HG02938 (cell line): ENCODE data around the gene TAS1R1.
"Not testable (repeated sequence)": the region's sequence is repeated elsewhere in the genome, so short reads cannot be mapped to it uniquely, and the experiment has no call there.

Experiments
- ATAC-seq: cut with Tn5 transposase; IDR thresholded peaks from one replicate; pipeline ENCODE4 v1.9.1; 2021; ENCODE audit warnings: mild to moderate bottlenecking, moderate library complexity; ENCODE audit not compliant: unreplicated experiment

Gene TAS1R1

GRCh38 chr1:6519935-6520671 is 35.0 kb upstream of the TAS1R1 start:
- no peak for ATAC-seq

- no peak for ATAC-seq
These were observed 33.6 kb upstream of the TAS1R1 start for GRCh38 chr1:6521536-6521935.

DNA sequence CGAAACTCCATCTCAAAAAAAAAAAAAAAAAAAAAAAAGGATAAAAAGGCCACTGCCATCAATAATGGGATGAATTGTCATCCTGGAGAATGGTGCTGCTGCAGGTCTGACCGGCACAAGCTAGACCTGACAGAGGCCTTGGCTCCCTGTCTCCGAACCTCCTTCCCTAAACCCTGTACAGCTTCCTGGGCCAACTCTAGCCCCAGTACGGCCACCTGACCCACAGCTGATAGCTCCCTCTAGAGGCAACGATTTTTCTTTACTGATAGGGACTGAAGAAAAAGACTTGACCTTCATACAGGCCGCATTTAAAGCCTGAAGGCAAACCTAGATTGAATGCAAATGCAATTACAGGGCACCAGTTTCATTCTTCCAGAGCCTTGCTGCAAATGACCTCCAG is 31.5 kb upstream of the TAS1R1 start:
- ATAC-seq, result no peak

- no peak for ATAC-seq
These were observed 28.8 kb upstream of the TAS1R1 start for GRCh38 chr1:6526316-6526715.

DNA sequence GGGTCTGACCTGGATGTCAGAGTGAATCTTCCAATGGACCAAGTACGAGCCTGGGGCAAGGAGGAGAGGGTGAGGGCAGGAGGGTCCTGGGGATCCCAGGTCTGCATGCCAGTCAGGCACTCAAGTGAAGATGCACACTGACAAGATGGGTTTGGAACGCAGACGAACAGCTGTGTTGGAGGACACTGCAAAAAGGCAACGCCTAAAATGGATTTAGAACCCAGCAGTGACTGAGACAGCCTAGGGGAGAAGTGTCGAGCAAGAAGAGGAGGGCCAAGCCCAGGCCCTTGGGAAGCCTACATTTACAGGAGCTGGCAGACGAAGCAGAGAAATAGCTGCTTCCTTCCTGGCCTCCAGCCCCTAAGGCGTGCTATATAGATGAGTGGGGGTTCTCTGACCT is 26.6 kb upstream of the TAS1R1 start:
- no peak for ATAC-seq

GRCh38 chr1:6530504-6531160 is 24.5 kb upstream of the TAS1R1 start:
- no peak for ATAC-seq

DNA sequence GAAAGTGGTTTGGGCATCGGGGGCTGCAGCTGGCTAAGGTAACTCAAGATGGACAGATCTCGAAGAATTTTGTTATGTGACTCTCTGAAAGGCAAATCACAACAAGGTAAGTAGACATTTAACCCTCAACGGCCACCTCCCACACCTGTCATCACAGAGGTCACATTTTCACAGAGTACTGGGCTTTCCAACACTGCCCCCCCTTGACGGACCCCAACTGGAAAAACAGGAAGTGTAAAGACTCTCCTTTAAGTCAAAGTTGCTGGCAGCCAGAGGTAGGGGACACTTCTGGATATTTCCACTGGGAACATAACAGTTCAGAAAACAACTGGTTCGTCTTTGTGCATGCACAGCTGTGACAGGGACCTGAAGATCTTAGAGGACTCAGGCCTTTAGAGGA is 23.1 kb upstream of the TAS1R1 start:
- ATAC-seq, result no peak

- ATAC-seq, result no peak
These were observed 20.8 kb upstream of the TAS1R1 start for GRCh38 chr1:6534248-6534822.

GRCh38 chr1:6535214-6535613 is 19.9 kb upstream of the TAS1R1 start:
- no peak for ATAC-seq

- ATAC-seq, result no peak
These were observed 18.8 kb upstream of the TAS1R1 start for GRCh38 chr1:6536291-6536690.

- no peak for ATAC-seq
These were observed 16.2 kb upstream of the TAS1R1 start for GRCh38 chr1:6538956-6539355.

- no peak for ATAC-seq
These were observed 10.3 kb upstream of the TAS1R1 start for GRCh38 chr1:6544831-6545230.

DNA sequence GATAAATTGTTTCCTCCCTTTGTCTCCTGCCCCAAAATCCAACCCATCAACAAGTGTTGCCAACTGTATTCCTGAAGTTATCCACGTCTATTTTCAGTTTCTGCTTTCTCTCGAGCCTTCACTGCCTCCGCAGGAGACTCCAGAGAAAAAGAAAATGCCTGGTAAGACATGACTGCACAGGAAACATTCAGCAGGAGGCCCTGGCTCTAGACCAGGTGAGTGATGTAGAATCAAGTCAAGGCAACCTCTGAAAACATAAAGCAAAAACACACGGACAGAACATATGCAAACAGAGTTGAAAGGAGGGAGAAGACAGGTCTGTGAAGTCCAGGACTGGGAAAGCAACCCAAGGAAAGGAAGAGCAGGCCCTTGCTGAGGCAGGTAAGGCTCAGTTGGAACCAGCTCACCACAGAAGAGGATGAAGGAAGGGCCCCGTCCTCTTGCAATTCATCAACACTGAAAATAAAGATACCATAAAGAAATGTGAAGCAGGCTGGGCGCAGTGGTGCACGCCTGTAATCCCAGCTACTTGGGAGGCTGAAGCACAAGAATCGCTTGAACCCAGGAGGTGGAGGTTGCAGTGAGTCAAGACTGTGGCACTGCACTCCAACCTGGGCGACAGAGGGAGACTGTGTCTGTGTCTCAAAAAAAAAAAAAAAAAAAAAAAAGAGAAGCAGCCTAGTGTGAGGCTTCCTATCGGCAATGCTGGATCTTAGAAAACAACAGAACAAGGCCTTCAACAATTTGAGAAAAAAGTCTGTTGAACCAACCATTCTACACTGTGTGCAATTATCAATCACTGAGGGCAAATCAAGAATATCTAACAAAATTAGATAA is 9.6 kb upstream of the TAS1R1 start:
- ATAC-seq, result no peak

- ATAC-seq, result no peak
These were observed 8.8 kb upstream of the TAS1R1 start for GRCh38 chr1:6546326-6546725.

DNA sequence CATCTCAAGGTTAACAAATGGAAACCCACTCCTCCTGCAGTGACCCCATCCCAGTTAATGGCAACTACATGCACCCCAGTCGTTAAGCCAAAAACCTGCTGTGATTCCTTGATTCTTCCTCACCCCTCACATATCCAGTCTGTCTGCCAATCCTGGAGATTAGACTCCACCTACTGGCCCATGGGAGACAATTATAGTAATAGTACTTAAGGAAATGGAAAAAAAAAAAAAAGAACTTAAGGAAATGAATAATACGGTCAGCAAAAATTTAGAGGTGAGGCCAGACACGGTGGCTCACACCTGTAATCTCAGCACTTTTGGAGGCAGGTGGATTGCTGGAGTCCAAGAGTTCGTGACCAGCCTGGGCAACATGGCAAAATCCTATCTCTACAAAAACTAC is 7.8 kb upstream of the TAS1R1 start:
- ATAC-seq, result no peak

DNA sequence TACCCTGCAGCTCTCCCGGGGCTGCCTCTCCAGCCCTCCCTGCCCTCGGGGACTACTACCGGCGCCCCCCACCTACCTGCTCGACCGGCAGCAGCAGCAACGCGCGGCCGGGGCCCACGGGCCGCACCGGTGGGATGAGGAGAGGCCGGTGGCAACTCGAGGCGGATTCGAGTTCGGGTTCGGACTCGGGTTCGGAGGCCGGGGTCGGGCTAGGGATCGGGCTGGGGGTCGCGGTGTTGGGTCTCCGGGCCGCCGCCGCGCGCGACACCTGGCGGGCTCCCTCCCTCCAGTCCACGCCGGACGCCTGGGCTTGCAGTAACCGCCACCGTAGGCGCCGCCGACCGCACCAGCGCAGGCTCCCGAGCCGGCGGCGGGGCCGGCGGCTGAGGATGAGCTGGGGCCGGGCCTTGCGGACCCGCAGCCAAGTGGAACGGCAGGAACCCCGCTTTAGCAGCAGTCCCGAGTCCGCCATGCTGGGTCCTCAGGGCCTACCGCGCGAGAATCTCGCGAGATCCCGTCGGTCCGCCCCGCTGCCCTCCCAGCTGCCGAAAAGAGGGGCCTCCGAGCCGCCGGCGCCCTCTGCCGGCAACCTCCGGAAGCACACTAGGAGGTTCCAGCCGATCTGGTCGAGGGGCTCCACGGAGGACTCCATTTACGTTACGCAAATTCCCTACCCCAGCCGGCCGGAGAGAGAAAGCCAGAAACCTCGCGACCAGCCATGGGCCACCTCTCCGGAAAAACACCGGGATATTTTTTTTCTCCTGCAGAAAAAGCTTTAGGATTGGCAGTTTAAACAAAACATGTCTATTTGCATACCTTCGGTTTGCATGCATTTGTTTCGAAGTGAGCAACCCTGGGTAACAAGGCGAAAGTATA is 838 bp upstream of the TAS1R1 start, which contains the start of gene NOL9:
Gene NOL9, minus strand, starts transcription at position 483 of the 876 bp plus-strand sequence. Its CDS starts 11 bp downstream, at position 472.
- peak; percentile 91 for ATAC-seq

DNA sequence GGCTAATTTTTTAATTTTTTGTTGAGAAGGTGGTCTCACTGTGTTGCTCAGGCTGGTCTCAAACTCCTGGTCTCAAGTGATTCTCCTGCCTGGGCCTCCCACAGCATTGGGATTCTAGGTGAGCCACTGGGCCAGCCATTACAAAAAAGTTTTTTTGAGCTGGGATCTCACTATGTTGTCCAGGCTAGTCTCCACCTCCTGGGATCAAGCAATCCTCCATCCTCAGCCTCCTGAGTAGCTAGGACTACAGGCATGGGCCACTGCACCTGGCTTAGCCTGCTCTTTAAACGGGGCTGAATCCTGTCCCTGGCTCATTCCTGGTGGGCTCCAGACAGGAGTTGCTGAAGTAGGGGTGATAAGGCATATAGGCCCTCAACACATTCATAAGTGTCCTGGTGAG is 2.5 kb downstream of the TAS1R1 start:
- ATAC-seq, result no peak

DNA sequence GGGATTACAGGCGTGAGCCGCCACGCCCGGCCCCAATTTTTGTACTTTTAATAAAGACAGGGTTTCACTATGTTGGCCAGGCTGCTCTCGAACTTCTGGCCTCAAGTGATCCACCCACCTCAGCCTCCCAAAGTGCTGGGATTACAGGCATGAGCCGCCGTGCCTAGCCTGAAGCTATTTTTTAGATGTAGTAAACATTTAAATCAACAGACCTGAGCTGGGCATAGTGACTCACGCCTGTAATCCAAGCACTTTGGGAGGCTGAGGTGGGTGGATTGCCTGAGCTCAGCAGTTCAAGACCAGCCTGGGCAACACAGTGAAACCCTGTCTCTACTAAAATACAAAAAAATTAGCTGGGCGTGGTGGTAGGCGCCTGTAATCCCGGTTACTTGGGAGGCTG is 4.1 kb downstream of the TAS1R1 start:
- not testable (repeated sequence) for ATAC-seq

DNA sequence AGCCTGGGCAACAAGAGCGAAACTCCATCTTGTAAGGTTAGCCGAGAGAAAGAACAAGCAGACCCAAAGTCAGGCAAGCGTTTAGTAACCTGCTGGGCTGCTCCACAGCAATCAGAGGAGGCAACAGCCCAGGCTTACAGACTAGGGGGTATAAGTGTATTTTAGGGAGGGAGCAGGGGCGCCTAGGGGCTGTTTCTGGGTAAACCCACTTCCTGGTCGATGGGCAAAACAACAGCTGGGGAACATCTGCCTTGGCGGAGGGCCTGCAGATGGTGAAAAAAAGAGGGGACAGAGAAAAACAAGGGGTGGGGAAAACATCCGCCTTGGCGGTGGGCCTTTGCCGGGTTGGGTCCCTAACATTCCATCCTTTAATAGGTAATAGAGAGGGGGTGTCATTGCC is 5.2 kb downstream of the TAS1R1 start:
- no peak for ATAC-seq

- ATAC-seq, result no peak
These were observed 13.9 kb downstream of the TAS1R1 start for GRCh38 chr1:6569033-6569432.
